Suprapubic skin (tissue), 3 donors: ENCODE results near the gene ZFHX3.

Experiments used
- CTCF ChIP-seq, 2 donors: fragments of 200-600 bp in 1 of 2; fragments of 450-650 bp in 1 of 2; sonication (generic) in 1 of 2; IDR thresholded peaks; one replicate each; pipeline ENCODE4 v1.5.1; 2016 to 2019; ENCODE audit warnings: antibody characterized with exemption in 2 of 2, mild to moderate bottlenecking in 1 of 2, moderate library complexity in 1 of 2
- POLR2A ChIP-seq, 2 donors: fragments of 450-650 bp; IDR thresholded peaks; one replicate each; pipeline ENCODE4 v1.6.1; 2017; ENCODE audit warnings: antibody characterized with exemption in 2 of 2, mild to moderate bottlenecking in 2 of 2, moderate library complexity in 2 of 2

- TF ChIP-seq CTCF (IDR thresholded peaks at IDR 0.05), result no peak
- TF ChIP-seq POLR2A (IDR thresholded peaks at IDR 0.05), result no peak
These were observed 36.0 kb downstream of the ZFHX3 start for GRCh38 chr16:73011926-73012325.
